ENCODE measurements around the gene TCERG1L.

The TCERG1L gene

GRCh38 chr10:131077031-131077430 lies 234.5 kb downstream of the TCERG1L start:
- TF ChIP-seq JUND (IDR thresholded peaks at IDR 0.05; ENCODE audit: low read depth): no peak
- in situ Hi-C loops (cut with HindIII; ENCODE audit: low pct_unique_long_range_greater_than_20kb, low sequenced_read_pairs): no loop called here
- no peak for DNase-seq (ENCODE audit: low read depth in 1 of 2, low spot score in 1 of 2)

- in situ Hi-C loops (cut with HindIII; ENCODE audit: low pct_unique_long_range_greater_than_20kb, low sequenced_read_pairs): no loop called here
- DNase-seq (ENCODE audit: low read depth in 1 of 2, low spot score in 1 of 2): no peak
- TF ChIP-seq JUND (IDR thresholded peaks at IDR 0.05; ENCODE audit: low read depth): no peak
Measured at GRCh38 chr10:131076356-131076755, 235.2 kb downstream of the TCERG1L start.

GRCh38 chr10:131075218-131075770 lies 236.2 kb downstream of the TCERG1L start:
- no peak for TF ChIP-seq JUND (IDR thresholded peaks at IDR 0.05; ENCODE audit: low read depth)
- in situ Hi-C loops (cut with HindIII; ENCODE audit: low pct_unique_long_range_greater_than_20kb, low sequenced_read_pairs): no loop called here
- no peak for DNase-seq (ENCODE audit: low read depth in 1 of 2, low spot score in 1 of 2)

GRCh38 chr10:131074682-131075081 lies 236.8 kb downstream of the TCERG1L start:
- TF ChIP-seq JUND (IDR thresholded peaks at IDR 0.05; ENCODE audit: low read depth): no peak
- in situ Hi-C loops (cut with HindIII; ENCODE audit: low pct_unique_long_range_greater_than_20kb, low sequenced_read_pairs): no loop called here
- no peak for DNase-seq (ENCODE audit: low read depth in 1 of 2, low spot score in 1 of 2)

- no peak for DNase-seq (ENCODE audit: low read depth in 1 of 2, low spot score in 1 of 2)
- in situ Hi-C loops (cut with HindIII; ENCODE audit: low pct_unique_long_range_greater_than_20kb, low sequenced_read_pairs): no loop called here
- no peak for TF ChIP-seq JUND (IDR thresholded peaks at IDR 0.05; ENCODE audit: low read depth)
Measured at GRCh38 chr10:131073469-131074035, 238.0 kb downstream of the TCERG1L start.

GRCh38 chr10:131072651-131073468 lies 238.7 kb downstream of the TCERG1L start:
- TF ChIP-seq JUND (IDR thresholded peaks at IDR 0.05; ENCODE audit: low read depth): no peak
- in situ Hi-C loops (cut with HindIII; ENCODE audit: low pct_unique_long_range_greater_than_20kb, low sequenced_read_pairs): no loop called here
- DNase-seq (ENCODE audit: low read depth in 1 of 2, low spot score in 1 of 2): no peak

GRCh38 chr10:131071721-131072120 lies 239.8 kb downstream of the TCERG1L start:
- TF ChIP-seq JUND (IDR thresholded peaks at IDR 0.05; ENCODE audit: low read depth): no peak
- no peak for DNase-seq (ENCODE audit: low read depth in 1 of 2, low spot score in 1 of 2)
- in situ Hi-C loops (cut with HindIII; ENCODE audit: low pct_unique_long_range_greater_than_20kb, low sequenced_read_pairs): no loop called here

- DNase-seq (ENCODE audit: low read depth in 1 of 2, low spot score in 1 of 2): no peak
- in situ Hi-C loops (cut with HindIII; ENCODE audit: low pct_unique_long_range_greater_than_20kb, low sequenced_read_pairs): no loop called here
Measured at GRCh38 chr10:131070856-131071255, 240.7 kb downstream of the TCERG1L start.

GRCh38 chr10:131068760-131069159 lies 242.8 kb downstream of the TCERG1L start:
- in situ Hi-C loops (cut with HindIII; ENCODE audit: low pct_unique_long_range_greater_than_20kb, low sequenced_read_pairs): no loop called here
- DNase-seq (ENCODE audit: low read depth in 1 of 2, low spot score in 1 of 2): no peak
- TF ChIP-seq JUND (IDR thresholded peaks at IDR 0.05; ENCODE audit: low read depth): no peak

More at GRCh38 chr10:131070856-131071255, 240.7 kb downstream of the TCERG1L start:
- TF ChIP-seq JUND (IDR thresholded peaks at IDR 0.05; ENCODE audit: low read depth): no peak

GRCh38 chr10:131068311-131068710 lies 243.2 kb downstream of the TCERG1L start:
- DNase-seq (ENCODE audit: low read depth in 1 of 2, low spot score in 1 of 2): no peak
- no peak for TF ChIP-seq JUND (IDR thresholded peaks at IDR 0.05; ENCODE audit: low read depth)
- in situ Hi-C loops (cut with HindIII; ENCODE audit: low pct_unique_long_range_greater_than_20kb, low sequenced_read_pairs): no loop called here

GRCh38 chr10:131067690-131068089 lies 243.8 kb downstream of the TCERG1L start:
- TF ChIP-seq JUND (IDR thresholded peaks at IDR 0.05; ENCODE audit: low read depth): no peak
- DNase-seq (ENCODE audit: low read depth in 1 of 2, low spot score in 1 of 2): no peak
- in situ Hi-C loops (cut with HindIII; ENCODE audit: low pct_unique_long_range_greater_than_20kb, low sequenced_read_pairs): no loop called here

- in situ Hi-C loops (cut with HindIII; ENCODE audit: low pct_unique_long_range_greater_than_20kb, low sequenced_read_pairs): no loop called here
- DNase-seq (ENCODE audit: low read depth in 1 of 2, low spot score in 1 of 2): no peak
- no peak for TF ChIP-seq JUND (IDR thresholded peaks at IDR 0.05; ENCODE audit: low read depth)
Measured at GRCh38 chr10:131065673-131066305, 245.7 kb downstream of the TCERG1L start.

- DNase-seq (ENCODE audit: low read depth in 1 of 2, low spot score in 1 of 2): no peak
- in situ Hi-C loops (cut with HindIII; ENCODE audit: low pct_unique_long_range_greater_than_20kb, low sequenced_read_pairs): no loop called here
- no peak for TF ChIP-seq JUND (IDR thresholded peaks at IDR 0.05; ENCODE audit: low read depth)
Measured at GRCh38 chr10:131063311-131063710, 248.2 kb downstream of the TCERG1L start.
